Neural cell (in vitro differentiated cells): ENCODE measurements around the gene HIF1A. TPM values are rescaled to one million over a fixed set of nuclear protein-coding genes. Genes with fewer than 3 reads are reported as not detected.

ENCODE experiments used
- H2AFZ ChIP-seq: fragments of 200-600, 300-800 bp; sonication (generic), shearing (Covaris generic); 2 replicates; pipeline ENCODE4 v1.6.0; 2014; ENCODE audit warnings: low read depth, mild to moderate bottlenecking, antibody characterized with exemption, low read length, moderate library complexity
- H3F3A ChIP-seq: fragments of 200-600 bp; shearing (Covaris generic); 2 replicates; pipeline ENCODE4 v1.6.1; 2016; ENCODE audit warnings: mild to moderate bottlenecking, moderate library complexity, mixed read lengths, antibody characterized with exemption, low read length; ENCODE audit not compliant: insufficient read depth, poor library complexity, severe bottlenecking
- H3K27ac ChIP-seq: fragments of 200-600, 300-800 bp; sonication (generic), shearing (Covaris generic); 2 replicates; pipeline ENCODE4 v1.5.1; 2014; ENCODE audit warnings: mild to moderate bottlenecking, low read length, moderate library complexity
- H3K27me3 ChIP-seq: fragments of 300-800, 200-600 bp; sonication (generic), shearing (Covaris generic); 2 replicates; pipeline ENCODE4 v1.6.0; 2014; ENCODE audit warnings: mild to moderate bottlenecking, low read depth, low read length, moderate library complexity; ENCODE audit not compliant: insufficient read depth
- H3K36me3 ChIP-seq: fragments of 300-800, 200-600 bp; sonication (generic), shearing (Covaris generic); 2 replicates; pipeline ENCODE4 v1.5.1; 2014; ENCODE audit warnings: mild to moderate bottlenecking, antibody characterized with exemption, low read length, moderate library complexity; ENCODE audit not compliant: insufficient read depth
- H3K4me2 ChIP-seq: fragments of 300-800, 200-600 bp; sonication (generic), shearing (Covaris generic); 2 replicates; pipeline ENCODE4 v1.6.0; 2014; ENCODE audit warnings: mild to moderate bottlenecking, low read length
- H3K4me3 ChIP-seq: fragments of 300-800, 200-600 bp; sonication (generic), shearing (Covaris generic); 2 replicates; pipeline ENCODE4 v1.5.1; 2014; ENCODE audit warnings: mild to moderate bottlenecking, low read length, moderate library complexity
- H3K79me2 ChIP-seq: fragments of 200-600 bp; shearing (Covaris generic); replicated peaks from 2 replicates; pipeline ENCODE4 v1.6.0; 2014; ENCODE audit warnings: mild to moderate bottlenecking, low read length, moderate library complexity; ENCODE audit not compliant: insufficient read depth
- H3K9ac ChIP-seq: fragments of 300-800, 200-600 bp; sonication (generic), shearing (Covaris generic); 2 replicates; pipeline ENCODE4 v1.6.1; 2016; ENCODE audit warnings: mild to moderate bottlenecking, low read length, mixed read lengths
- H3K9me2 ChIP-seq: fragments of 200-600 bp; shearing (Covaris generic); 2 replicates; pipeline ENCODE4 v1.6.1; 2016; ENCODE audit warnings: mild to moderate bottlenecking, low read length, mixed read lengths; ENCODE audit not compliant: insufficient read depth
- H3K9me3 ChIP-seq: fragments of 200-600, 300-800 bp; sonication (generic), shearing (Covaris generic); 2 replicates; pipeline ENCODE4 v1.6.1; 2016; ENCODE audit warnings: mild to moderate bottlenecking, mixed run types, low read length, moderate library complexity, mixed read lengths
- H4K20me1 ChIP-seq: fragments of 200-600 bp; shearing (Covaris generic); 2 replicates; pipeline ENCODE4 v1.6.1; 2016; ENCODE audit warnings: mild to moderate bottlenecking, mixed run types; ENCODE audit not compliant: insufficient read depth
- CTCF ChIP-seq: fragments of 450-650 bp; IDR thresholded peaks from 2 replicates; pipeline ENCODE4 v1.5.1; 2014; ENCODE audit warnings: antibody characterized with exemption, mild to moderate bottlenecking, moderate library complexity; ENCODE audit not compliant: poor library complexity, severe bottlenecking
- EP300 ChIP-seq: fragments of 450-650 bp; conservative IDR thresholded peaks from 2 replicates; pipeline ENCODE4 v1.6.1; 2014; ENCODE audit warnings: antibody characterized with exemption, mild to moderate bottlenecking, moderate library complexity; ENCODE audit not compliant: poor library complexity, severe bottlenecking
- EZH2 ChIP-seq: fragments of 200-600, 300-800 bp; shearing (Covaris generic), sonication (generic); IDR thresholded peaks from 2 replicates; pipeline ENCODE4 v1.6.1; 2014; ENCODE audit warnings: antibody characterized with exemption, low read length, borderline replicate concordance, mild to moderate bottlenecking; ENCODE audit not compliant: insufficient read depth, poor library complexity, severe bottlenecking
- MXI1 ChIP-seq: fragments of 450-650 bp; conservative IDR thresholded peaks from 2 replicates; pipeline ENCODE4 v1.6.1; 2014; ENCODE audit warnings: antibody characterized with exemption, mild to moderate bottlenecking; ENCODE audit not compliant: poor library complexity, severe bottlenecking
- POLR2AphosphoS5 ChIP-seq: IDR thresholded peaks from 2 replicates; pipeline ENCODE4 v1.6.1; 2012
- RAD21 ChIP-seq: fragments of 450-650 bp; conservative IDR thresholded peaks from 2 replicates; pipeline ENCODE4 v1.6.1; 2014; ENCODE audit warnings: antibody characterized with exemption, mild to moderate bottlenecking, moderate library complexity
- REST ChIP-seq: IDR thresholded peaks from 2 replicates; pipeline ENCODE4 v1.6.1; 2012; ENCODE audit warnings: borderline replicate concordance
- SMC3 ChIP-seq: fragments of 450-650 bp; conservative IDR thresholded peaks from 2 replicates; pipeline ENCODE4 v1.6.1; 2014; ENCODE audit warnings: antibody characterized with exemption, mild to moderate bottlenecking, moderate library complexity; ENCODE audit not compliant: poor library complexity
- TAF1 ChIP-seq: IDR thresholded peaks from 2 replicates; pipeline ENCODE4 v1.6.1; 2012; ENCODE audit warnings: low read depth
- polyA plus RNA-seq: library from polyadenylated mRNA; depleted of rRNA; stranded (reverse); fragments of >200 nt; gene quantifications from 2 replicates; pipeline ENCODE4 v1.2.3, GENCODE V29; 2014

Gene HIF1A
- polyA plus RNA-seq, 1 donor from 2014 or later: 75.0 TPM

- Histone ChIP-seq H4K20me1 (peaks cover 4% of the 10 kb centered on the region), H3F3A (no peaks in the 10 kb centered on the region), H2AFZ (no peak overlapping the region), H3K9ac (no peak overlapping the region), H3K9me3 (no peaks in the 10 kb centered on the region), H3K79me2 (no peaks in the 10 kb centered on the region), H3K27me3 (no peaks in the 10 kb centered on the region), H3K9me2 (no peaks in the 10 kb centered on the region), H3K4me3 (no peak overlapping the region), H3K4me2 (no peak overlapping the region), H3K36me3 (peaks cover 18% of the 10 kb centered on the region), H3K27ac (no peak overlapping the region)
- TF ChIP-seq TAF1 (no peak), EZH2 (no peak), RAD21 (no peak), POLR2AphosphoS5 (no peak), MXI1 (no peak), SMC3 (no peak), REST (no peak), CTCF (no peak), EP300 (no peak)
Observed at GRCh38 chr14:61733972-61734371, 38.7 kb downstream of the HIF1A start.

- H3K4me3 ChIP-seq: no peak overlapping the region
- TF ChIP-seq RAD21: no peak
- TF ChIP-seq SMC3: no peak
- no peak for TF ChIP-seq POLR2AphosphoS5
- no peak for TF ChIP-seq EP300
- no peak for TF ChIP-seq TAF1
- no peak for TF ChIP-seq CTCF
- TF ChIP-seq REST: no peak
- TF ChIP-seq MXI1: no peak
- no peak for TF ChIP-seq EZH2
- no peaks in the 10 kb centered on the region for H3K9me2 ChIP-seq
- no peaks in the 10 kb centered on the region for H3K9me3 ChIP-seq
- H3F3A ChIP-seq: no peaks in the 10 kb centered on the region
- no peak overlapping the region for H3K9ac ChIP-seq
- no peaks in the 10 kb centered on the region for H3K79me2 ChIP-seq
- H3K4me2 ChIP-seq: no peak overlapping the region
- H4K20me1 ChIP-seq: no peaks in the 10 kb centered on the region
- no peak overlapping the region for H2AFZ ChIP-seq
- no peaks in the 10 kb centered on the region for H3K27me3 ChIP-seq
- no peak overlapping the region for H3K27ac ChIP-seq
- H3K36me3 ChIP-seq: peaks cover 12% of the 10 kb centered on the region
Observed at GRCh38 chr14:61736751-61737150, 41.4 kb downstream of the HIF1A start.
